Measurements from ENCODE around the gene PRMT1.

Gene PRMT1

DNA sequence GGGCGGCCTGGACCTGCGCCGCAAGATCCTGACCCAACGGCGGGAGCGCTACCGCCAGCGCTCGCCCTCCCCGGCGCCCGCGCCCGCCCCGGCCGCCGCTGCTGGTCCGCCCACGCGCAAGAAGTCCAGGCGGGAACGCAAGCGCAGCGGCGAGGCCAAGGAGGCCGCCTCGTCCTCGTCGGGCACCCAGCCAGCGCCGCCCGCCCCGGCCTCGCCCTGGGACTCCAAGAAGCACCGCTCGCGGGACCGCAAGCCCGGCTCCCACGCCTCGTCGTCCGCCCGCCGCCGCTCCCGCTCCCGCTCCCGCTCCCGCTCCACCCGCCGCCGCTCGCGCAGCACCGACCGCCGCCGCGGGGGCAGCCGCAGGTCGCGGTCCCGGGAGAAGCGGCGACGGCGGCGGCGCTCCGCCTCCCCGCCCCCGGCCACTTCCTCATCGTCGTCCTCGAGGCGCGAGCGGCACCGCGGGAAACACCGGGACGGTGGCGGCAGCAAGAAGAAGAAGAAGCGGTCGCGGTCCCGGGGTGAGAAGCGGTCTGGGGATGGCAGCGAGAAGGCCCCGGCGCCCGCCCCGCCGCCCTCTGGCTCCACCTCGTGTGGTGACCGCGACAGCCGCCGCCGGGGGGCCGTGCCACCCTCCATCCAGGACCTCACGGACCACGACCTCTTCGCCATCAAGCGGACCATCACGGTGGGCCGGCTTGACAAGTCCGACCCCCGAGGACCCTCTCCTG, 25.1 kb upstream of the PRMT1 start:
- no peak for DNase-seq (ENCODE audit: low spot score)

DNA sequence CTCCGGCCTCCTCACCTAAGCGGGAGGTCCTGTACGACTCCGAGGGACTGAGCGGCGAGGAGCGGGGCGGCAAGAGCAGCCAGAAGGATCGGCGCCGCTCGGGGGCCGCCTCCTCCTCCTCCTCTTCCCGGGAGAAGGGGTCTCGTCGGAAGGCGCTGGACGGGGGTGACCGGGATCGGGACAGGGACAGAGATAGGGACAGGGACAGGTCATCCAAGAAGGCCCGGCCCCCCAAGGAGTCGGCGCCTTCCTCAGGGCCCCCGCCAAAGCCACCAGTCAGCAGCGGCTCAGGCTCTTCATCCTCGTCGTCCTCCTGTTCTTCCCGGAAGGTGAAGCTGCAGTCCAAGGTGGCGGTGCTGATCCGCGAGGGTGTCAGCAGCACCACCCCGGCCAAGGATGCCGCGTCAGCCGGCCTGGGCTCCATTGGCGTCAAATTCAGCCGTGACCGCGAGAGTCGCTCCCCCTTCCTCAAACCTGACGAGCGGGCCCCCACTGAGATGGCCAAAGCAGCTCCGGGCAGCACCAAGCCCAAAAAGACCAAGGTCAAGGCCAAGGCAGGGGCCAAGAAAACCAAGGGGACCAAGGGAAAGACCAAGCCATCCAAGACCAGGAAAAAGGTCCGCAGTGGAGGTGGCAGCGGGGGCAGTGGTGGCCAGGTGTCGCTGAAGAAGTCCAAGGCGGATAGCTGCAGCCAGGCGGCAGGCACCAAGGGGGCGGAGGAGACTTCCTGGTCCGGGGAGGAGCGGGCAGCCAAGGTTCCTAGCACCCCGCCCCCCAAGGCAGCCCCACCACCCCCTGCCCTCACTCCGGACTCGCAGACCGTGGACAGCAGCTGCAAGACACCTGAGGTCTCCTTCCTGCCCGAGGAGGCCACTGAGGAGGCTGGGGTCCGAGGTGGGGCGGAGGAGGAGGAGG, 24.3 kb upstream of the PRMT1 start:
- no peak for DNase-seq (ENCODE audit: low spot score)

DNA sequence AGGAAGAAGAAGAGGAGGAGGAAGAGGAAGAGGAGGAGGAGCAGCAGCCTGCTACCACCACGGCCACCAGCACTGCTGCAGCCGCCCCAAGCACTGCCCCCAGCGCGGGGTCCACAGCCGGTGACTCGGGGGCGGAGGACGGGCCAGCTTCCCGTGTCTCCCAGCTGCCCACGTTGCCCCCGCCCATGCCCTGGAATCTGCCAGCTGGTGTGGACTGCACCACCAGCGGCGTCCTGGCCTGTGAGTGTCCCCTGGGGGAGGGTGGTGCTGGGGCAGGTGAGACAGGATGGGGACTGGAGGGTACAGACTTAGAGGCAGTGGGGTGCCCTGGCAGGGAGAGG, 23.6 kb upstream of the PRMT1 start:
- DNase-seq (ENCODE audit: low spot score): no peak

DNA sequence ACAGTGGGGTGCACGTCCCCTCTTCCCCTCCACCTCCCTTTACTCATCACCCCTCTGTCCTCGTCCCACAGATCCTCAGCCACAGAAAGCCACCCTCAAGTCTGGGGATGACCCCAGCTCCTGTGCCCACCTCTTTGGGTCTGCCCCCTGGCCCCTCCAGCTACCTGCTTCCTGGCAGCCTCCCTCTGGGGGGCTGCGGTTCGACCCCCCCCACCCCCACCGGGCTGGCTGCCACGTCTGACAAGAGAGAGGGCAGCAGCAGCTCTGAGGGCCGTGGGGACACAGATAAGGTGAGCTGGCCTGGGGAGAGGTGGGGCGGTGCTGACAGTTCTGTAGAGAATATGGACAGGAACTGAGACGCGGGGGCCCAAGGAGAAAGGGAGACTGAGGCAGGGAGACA, 22.5 kb upstream of the PRMT1 start:
- no peak for DNase-seq (ENCODE audit: low spot score)

DNA sequence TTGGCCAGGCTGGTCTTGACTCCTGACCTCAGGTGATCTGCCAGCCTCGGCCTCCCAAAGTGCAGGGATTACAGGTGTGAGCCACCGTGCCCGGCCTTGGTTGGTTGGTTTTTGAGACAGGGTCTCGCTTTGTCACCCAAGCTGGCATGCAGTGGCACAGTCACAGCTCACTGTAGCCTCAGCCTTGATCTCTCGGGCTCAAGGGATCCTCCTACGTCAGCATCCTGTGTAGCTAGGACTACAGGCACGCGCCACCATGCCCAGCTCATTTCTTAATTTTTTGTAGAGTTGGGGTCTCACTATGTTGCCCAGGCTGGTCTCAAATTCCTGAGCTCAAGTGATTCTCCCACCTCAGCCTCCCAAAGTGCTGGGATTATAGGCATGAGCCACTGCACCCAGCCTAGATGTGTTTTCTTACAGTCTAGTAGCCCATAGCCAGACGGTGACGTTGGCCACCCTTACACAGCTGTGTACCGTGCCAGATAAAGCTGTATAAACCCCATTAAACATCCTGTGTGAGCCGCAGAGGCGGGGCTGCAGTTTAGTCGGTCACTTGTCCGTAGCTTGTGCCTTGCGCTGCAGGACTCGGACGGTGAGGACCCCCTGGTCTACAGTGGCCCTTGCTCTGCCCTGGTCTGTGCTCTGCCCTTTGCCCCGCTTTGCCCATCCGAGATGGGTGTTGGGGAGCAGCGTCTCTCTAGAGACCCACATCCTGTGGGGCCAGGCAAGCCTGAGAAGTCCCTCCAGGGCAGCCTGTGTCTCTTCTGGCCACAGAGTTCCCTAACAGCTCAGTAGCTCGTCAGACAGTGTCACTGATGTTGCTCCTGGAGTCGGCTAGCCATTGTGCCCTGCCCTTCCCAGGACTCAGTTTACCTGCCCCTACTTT, 21.3 kb upstream of the PRMT1 start:
- DNase-seq (ENCODE audit: low spot score): no peak

DNA sequence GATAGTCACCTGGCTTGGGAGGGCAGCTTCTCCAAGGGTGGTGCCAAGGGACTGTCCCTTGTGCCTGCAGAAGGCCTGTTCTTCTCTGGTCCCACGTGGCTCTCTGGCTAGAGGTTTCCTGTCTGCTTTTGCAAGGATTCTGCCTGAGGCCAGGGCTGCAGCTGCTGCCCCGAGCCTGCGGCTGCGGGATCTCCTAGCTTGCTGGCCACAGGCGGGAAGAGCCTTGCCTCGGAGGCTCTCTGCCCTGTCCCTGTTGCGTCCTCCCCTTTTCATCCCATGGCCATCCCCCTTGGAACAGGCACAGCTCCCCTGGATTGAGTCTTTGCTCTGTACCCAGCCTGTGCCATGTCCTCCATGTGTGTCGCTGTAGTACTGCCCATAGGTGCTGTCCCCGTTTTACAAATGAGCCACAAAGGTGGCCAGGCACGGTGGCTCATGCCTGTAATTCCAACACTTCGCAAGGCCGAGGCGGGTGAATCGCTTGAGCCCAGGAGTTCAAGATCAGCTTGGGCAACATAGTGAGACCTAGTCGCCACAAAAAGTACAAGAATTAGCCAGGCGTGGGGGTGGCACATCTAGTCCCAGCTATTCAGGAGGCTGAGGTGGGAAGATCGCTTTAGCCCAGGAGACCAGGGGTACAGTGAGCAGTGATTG, 20.5 kb upstream of the PRMT1 start:
- no peak for DNase-seq (ENCODE audit: low spot score)

DNA sequence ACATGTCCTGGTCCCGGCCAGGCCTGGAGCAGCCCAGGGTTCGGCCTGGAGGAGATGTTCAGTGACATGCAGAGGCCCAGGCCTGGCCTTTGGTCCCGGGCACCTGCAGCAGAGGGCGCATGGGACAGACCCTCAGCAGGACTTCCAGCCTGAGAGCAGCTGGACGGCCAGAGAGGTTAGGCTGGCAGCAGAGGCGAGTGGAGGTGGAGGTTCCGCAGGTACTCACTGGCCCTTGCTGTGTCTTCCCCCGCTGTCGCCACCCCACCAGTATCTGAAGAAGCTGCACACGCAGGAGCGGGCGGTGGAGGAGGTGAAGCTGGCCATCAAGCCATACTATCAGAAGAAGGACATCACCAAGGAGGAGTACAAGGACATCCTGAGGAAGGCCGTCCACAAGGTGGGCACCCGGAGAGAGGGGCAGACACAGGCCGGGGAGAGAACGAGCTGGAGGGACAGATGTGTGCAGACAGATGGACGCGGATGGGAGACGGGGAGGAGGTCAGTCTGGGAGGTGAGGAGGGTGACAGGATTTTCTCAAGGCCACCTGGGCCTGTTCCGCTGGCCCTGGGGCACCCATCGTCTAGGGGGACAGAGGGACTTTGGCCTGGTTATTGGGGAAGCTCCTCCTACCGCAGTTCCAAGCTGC, 19.5 kb upstream of the PRMT1 start:
- no peak for DNase-seq (ENCODE audit: low spot score)

DNA sequence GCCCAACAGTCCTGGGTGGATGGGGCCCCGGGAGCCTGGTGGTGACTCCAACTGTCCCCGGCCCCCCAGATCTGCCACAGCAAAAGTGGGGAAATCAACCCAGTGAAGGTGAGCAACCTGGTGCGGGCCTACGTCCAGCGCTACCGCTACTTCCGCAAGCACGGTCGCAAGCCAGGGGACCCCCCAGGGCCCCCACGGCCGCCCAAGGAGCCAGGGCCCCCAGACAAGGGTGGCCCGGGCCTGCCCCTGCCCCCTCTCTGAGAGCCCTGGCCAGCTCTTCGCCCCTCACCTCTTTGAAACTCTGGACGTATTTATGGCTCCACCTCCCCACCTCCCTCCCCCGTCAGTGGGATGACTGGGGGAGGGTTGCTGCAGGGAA, 18.9 kb upstream of the PRMT1 start:
- no peak for DNase-seq (ENCODE audit: low spot score)

DNA sequence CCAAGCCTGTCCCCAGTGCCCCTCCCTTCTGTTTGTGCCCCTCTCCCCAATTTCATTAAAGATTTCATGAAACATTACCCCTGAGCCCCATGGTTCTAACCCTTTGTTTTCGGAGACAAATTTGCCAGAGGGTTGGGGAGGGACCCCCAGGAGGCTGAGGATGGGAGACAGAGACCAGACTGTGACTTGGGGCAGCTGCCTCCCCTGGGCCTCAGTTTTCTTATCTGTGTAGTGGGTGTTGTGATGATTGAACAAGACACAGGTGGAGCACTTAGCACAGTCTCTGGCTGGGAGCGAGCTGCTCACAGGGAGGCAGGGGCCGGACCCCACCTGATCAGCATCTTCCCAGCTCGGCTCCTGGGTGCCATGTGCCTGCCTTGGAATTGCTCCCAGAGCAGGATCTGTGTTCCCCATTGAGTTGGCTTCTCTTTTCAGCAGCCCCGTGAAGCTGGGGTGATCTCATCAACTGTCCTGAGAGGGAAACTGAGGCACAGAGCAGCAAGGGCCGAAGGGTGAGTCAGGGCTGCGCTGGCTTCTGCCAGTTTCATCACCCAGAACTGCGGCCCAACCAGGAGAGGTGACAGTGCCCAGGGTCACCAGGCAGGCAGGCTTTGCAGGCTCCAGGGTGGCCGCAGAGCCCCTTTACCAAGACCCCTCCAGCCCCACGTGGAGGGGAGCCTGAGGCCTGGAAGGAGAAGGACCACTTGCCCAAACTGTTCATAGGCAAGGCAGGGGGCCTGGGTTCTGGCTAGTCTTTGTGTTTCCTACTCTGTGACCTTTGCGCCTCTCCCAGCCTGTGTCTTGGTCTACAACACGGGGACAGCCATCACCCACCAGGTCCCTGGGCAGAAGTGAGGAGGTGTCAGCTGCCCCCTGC, 18.3 kb upstream of the PRMT1 start:
- DNase-seq (ENCODE audit: low spot score): no peak

DNA sequence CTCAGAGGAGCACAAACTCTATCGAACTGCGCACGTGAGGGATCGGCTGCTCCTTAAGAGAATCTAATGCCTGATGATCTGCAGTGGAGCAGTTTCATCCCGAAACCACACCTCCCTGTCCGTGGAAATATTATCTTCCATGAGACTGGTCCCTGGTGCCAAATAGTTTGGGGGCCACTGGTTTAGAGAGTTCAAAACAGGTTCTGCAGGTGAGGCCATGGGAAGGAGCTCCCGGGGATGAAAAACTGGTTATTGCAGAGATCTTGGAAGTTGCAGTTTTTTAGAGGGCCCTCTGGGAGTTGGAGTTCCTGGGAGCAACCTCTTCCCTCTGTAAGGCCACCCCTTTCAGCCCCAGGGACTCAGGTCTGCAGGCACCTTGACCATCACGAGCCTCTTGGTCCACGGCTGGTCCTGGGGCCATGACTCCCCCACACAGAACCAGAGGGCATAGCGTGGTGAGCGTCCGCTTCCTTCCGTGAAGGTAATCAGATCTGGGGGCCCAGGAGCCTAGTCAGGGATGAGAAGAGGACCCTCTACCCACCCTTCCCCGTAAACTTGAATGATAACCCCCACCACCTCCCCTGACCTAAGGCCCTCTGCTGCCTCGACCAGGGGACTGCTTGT, 16.6 kb upstream of the PRMT1 start:
- DNase-seq (ENCODE audit: low spot score): no peak

DNA sequence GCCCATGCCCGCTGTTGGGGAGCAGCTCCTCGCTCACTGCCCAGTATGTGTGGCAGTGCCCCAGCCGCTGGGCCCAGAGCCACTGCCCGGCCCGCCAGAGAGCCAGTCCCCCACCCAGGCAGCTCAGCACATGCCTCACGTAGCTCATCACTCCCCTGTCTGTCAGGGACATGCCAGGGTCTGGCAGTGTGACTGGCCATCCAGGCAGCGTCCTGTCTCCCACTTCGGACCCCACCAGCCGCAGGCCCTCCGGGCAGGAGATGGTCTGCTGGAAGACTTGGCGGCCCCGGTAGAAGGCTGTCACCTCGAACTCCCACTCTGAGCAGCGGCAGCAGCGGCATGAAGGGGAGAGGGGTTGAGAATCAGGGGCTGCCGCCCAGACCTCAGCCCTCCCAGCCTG, 15.1 kb upstream of the PRMT1 start:
- DNase-seq (ENCODE audit: low spot score): no peak

DNA sequence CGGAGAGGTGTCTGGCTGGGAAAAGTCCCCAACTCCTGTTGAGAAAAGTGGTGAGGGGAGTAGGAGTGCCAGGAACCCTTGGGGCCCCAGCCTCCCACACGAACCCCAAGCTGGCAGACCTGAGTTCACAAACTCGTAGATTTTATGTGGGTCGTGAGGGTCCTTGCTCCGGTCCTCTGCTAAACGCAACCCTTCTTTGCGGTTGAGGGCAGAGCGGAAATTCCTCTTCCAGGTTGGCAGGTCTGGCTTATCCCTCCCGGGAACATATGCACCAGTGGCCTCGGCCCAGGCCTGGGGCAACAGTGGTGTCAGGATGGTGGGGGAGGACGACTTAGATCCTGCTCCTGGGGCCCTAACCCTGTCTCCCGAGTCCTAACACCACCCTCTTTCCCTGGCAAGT, 13.8 kb upstream of the PRMT1 start:
- DNase-seq (ENCODE audit: low spot score): no peak

DNA sequence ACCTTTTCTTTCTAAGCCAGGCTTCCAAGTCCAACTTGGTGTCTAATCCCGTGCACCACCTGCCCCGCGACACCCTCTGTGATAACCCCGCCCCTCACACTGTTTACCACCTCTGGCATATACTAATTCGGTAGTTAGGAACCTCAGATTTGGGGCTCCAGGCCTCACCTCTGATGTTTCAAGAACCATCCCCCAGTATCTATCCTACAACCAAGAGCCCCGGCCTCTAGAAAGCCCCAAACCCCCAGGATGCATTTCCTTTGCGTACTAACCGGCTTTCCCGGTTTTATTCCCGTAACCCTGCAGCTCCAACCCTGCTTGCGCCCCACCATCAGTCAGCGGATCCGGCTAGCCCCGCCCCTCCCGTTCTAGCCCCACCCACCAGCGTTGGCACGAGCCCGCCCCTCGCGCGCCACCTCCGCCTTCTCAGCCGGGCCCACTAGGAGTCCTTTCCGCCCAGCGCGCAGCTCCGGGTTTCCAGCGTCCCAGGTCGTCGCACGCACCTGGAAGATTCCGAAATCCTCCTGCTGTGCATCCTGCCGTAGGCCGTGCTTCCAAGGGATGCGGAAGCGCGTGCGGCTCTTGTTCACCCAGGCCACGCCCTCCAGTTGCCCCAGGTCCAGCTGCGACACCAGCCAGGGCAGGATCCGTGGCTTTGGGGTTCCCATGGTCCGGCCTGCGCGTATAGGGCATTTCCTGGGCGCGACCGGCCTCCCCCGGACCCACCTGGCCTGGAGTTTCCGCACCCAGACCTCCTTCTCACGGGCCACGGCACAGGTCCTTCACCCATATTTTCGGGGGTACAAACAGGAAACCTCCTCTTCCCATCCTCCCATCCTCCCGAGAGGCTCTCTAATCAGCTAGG, 12.7 kb upstream of the PRMT1 start:
- peak; percentile 93 for DNase-seq (ENCODE audit: low spot score)

DNA sequence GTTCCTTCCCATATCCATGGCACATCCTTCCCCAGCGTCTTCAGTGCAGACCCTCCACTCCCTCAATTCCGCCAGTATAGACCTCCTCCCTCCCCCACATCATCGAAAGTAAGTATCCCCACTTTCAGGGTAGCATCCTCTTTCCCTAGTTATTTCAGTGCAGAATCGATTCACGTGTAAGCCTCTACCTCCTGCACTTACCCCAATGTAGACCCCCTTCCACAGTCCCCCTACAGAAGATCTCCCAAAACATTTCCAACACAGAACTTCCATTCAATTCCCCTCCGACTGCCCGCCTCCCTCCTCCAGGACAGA, 12.1 kb upstream of the PRMT1 start:
- no peak for DNase-seq (ENCODE audit: low spot score)

DNA sequence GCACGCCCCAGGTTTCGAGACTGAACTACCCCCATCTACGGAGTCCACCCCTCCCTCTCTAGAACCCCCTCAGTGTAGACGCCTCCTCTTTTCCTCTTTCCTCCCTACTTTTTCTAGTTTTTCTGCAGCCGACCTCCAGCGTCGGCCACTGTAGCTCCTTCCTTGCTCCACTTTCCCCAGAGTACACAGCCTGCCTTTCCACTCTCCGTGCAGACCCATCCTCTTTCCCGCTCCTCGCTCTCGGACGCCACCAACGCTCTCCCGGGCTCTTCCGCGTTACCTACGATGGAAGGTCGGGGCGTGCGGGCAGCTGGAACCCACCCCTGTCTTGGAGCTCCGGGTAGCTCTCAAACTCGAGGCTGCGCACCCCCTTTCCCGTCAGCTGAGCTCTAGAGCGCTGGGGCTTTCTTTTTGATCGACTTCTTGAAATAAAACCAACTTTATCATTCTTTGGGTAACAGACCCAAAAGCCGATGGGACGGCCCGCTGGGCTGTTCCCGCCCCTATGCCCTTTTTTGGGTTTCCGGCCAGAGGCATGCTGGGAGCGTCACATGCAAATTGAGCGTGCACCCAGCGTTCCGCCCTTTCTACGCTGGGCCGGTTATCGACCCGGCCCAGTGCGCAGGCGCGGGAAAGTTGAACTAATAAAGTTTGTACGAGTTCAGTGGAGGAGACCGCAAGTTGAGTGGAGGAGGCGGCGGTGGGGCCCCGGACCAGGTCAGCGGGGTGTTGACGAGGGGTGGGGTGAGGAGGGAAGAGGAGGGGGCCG, 11.5 kb upstream of the PRMT1 start, which contains the start of the genes BCL2L12 and IRF3:
Gene BCL2L12, plus strand, starts transcription at position 583 of the 769 bp plus-strand sequence. CDS start 760 bp downstream, outside the sequence.
Gene IRF3, minus strand, starts transcription at position 507 of the 769 bp plus-strand sequence. CDS start 1,019 bp downstream, outside the sequence.
- DNase-seq (ENCODE audit: low spot score): peak; percentile 94

DNA sequence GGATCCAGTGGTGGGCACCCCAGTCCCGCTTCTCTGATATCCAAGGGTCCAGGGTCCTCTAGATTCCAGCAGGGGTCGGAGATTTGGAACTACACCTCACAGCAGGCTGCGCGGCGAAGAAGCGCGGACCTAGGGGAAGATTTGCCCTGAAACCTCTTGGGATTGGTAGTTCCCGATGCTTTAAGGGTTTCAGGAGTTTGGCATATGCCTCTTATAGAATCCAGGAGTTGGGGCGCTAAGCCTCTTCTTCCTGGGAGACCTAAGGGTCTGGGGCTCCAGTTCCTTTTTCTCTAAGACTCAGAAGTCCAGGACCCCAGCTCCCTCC, 11.0 kb upstream of the PRMT1 start:
- DNase-seq (ENCODE audit: low spot score): no peak

DNA sequence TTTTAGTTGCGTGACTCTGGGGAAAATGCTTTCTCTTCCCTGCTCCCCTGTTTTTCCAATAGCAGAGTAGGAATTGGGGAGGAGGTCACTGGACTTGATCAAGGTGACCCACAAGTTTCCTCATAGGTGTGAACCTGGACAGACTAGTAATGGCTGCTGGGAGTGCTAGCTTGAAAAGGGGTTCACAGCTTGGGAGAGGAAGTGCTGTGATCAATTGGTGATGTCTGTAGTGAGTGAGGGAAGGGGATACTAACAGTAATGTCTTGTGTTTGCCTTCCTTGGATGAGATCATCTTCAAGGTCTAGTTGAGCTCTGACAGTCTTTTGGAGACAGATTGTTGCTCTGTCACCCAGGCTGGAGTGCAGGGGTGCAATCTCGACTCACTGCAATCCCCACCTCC, 9.6 kb upstream of the PRMT1 start:
- no peak for DNase-seq (ENCODE audit: low spot score)

DNA sequence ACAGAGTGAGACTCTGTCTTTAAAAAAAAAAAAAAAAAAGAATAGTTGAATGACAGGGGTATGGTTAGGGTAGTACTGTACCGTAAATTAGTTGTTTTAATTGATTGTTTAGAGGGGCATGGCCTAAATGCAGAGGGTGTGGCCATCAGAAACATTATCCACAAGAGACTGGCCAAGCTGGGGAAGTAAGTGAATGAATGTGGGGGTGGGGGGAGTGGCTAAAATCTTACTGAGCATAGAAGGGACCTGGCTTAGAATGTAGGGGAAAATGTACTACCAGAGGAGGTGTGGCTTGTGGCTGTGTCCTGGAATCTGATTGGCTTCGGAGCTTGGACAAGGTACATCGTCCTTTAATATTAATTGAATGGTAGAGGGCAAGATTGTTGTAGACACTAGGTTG, 7.6 kb upstream of the PRMT1 start:
- DNase-seq (ENCODE audit: low spot score): no peak
